NCI-H524 (cell line): ENCODE results near the gene SRL.
"Not testable (repeated sequence)": the region's sequence is repeated elsewhere in the genome, so short reads cannot be mapped to it uniquely, and the experiment has no call there.

Source experiments
- DNase-seq, 2 experiments: peaks; one replicate each; lab custom pipeline; 2025; lab: John Stamatoyannopoulos, UW

The SRL gene

GRCh38 chr16:4226251-4227039 is 15.4 kb downstream of the SRL start:
- DNase-seq = no peak

- DNase-seq = no peak
Measured at GRCh38 chr16:4225075-4225474, 16.8 kb downstream of the SRL start.

- no peak for DNase-seq
Measured at GRCh38 chr16:4220358-4220757, 21.5 kb downstream of the SRL start.

- DNase-seq = peak in 1 of 2 experiments; percentile 25
Measured at GRCh38 chr16:4218202-4218601, 23.7 kb downstream of the SRL start.

- peak in 1 of 2 experiments; percentile 56 for DNase-seq
Measured at GRCh38 chr16:4217204-4218131, 24.4 kb downstream of the SRL start.

GRCh38 chr16:4216596-4216995 is 25.3 kb downstream of the SRL start:
- no peak for DNase-seq

DNA sequence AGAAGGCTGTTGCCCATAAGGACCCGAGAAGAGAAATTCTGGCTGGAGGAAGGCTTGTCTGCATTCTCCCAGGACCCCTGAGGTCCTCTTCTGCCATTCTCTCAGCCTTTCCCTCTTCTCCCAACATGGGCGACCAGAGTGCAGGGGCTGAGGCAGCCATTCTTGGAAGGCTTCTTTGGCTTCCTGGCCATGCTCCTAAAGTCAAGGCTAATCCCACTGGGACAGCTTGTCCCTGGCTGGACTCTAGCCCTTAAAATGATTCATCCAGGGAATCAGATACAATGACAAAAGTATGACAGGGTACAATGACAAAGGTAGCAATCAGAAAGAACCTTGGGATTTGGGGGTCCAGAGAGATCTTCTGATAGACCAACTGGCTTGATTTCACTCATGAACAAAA is 26.8 kb downstream of the SRL start:
- DNase-seq = no peak

GRCh38 chr16:4214215-4214621 is 27.7 kb downstream of the SRL start:
- DNase-seq = no peak

DNA sequence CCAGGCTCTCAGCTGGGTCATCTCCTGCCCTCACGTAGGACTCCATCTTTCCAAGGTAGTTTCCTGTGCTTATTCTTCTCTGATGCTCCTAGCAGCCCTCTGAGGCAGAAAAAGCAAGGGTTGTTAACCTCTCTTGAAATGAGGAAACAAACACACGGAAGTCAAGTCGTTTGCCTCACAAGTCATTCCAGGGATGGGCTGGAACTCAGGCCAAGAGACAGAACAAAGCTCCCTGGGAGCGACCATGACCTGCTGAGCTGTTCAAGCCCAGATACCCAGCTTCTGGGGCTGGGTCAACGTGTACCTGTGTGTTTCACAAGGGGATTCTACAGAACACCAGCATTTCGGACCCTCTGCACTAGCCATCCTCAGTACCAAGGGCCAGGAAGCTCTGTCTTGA is 28.1 kb downstream of the SRL start:
- DNase-seq = no peak

GRCh38 chr16:4212934-4213296 is 29.0 kb downstream of the SRL start:
- no peak for DNase-seq

GRCh38 chr16:4212211-4212933 is 29.5 kb downstream of the SRL start:
- DNase-seq = no peak

DNA sequence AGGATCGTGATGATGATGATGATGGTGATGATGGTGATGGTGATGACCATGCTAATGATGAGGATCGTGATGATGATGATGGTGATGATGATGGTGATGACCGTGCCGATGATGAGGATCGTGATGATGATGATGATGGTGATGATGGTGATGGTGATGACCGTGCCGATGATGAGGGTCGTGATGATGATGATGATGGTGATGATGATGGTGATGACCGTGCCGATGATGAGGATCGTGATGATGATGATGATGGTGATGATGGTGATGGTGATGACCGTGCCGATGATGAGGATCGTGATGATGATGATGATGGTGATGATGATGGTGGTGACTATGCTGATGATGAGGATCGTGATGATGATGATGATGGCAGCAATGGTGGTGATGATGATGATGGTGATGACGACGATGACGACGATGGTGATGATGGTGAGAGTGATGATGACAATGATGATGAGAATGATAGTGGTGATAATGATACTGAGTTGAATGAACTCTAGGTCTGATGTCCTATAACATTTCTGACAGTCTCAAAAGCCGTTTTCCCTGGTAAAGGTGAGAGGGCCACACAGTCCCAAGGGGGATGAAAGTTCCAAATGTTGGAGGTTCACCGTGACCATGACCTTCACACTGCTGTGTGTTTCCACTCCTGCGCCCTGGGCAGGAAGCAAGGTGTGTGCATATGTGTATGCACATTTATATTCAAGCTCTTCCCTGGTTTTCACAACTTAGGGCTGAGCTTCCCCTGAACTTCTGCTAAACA is 30.3 kb downstream of the SRL start:
- not testable (repeated sequence) for DNase-seq

DNA sequence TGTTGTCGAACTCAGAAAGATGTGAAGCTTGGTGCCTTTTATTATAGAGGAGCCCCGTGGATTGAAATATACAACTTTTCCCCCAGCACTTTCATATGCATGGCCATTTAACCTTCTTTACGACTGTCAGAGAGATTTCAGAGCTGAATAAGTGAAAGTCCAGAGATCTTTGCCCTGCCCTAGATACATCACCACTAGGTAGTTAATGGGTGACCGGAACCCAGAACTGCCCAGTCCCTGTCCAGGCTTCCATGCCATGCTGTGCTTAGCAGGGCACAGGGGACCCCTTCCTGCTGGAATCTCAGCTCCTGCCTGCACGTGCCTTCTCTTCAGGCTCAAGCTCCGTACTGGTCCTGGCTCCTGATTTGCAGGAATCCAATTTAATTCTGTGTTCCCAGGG is 32.2 kb downstream of the SRL start:
- no peak for DNase-seq

DNA sequence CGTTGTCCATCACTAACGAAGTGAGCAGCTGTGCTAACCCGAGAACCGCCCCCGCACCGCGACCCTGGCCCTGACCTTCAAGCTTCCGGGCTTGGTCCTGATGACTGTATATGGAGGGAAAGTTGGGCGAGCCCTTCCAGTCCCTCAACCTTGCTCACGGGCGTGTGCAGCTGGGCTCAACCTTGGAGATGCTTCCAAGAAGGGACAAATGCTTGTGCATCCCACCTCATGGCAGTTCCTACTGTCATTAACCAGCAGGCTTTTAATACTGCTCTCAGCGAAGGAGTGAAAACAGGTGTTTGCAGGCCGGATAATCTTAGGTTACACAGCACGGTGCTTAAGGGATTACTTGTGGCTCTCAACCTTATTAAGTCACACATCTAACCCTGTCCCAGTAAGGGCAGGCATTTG is 33.5 kb downstream of the SRL start:
- DNase-seq = peak; percentile 93 to 98

DNA sequence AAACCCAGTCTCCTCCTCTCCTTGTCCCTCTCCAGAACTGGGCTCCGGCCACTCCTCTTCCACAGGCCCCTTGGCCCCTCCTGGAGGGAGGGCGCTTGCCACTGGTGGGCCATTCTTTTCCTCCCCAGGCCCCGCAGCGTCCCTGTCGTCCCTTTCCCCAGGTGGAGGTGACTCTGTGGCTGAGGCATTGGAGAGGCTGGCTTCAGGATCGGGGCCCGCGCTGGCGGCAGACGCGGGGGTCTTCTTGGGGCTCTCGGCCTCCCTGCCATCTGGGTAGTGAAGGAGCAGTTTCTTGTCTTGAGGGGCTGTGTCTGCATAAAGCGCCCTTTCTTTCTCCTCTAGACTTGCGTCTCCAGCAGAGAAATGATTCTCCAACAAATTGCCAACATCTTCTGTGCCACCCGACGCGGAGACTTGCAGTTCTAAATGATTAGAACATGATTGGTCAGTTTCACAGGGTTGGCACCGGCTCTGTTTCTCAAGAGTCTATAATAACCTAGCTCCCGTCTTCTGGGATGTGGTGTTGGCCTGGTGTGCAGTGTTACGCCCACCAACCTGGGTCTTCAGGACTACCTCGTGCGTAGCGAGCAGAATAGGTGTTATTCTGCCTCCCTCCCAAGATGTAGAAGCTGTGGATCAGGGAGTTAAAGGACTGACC is 34.1 kb downstream of the SRL start:
- DNase-seq = no peak

GRCh38 chr16:4207229-4207628 is 34.7 kb downstream of the SRL start:
- no peak for DNase-seq

DNA sequence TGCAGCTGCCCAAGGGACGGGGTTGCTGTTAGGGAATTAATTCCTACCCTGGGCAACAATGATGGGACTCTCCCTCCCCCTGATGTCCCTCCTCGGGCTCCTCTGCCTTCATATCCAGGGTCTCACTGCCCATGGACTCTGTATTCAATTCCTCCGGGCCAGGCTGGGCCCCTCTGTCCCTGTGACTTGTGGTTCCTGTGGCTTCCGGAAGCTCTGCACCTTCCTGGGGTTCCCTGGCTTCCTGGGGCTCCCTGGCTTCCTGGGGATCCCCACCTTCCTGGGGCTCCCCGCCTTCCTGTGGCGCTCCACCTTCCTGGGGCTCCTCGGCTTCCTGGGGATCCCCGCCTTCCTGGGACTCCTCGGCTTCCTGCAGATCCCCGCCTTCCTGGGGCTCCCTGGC is 35.2 kb downstream of the SRL start:
- no peak for DNase-seq

DNA sequence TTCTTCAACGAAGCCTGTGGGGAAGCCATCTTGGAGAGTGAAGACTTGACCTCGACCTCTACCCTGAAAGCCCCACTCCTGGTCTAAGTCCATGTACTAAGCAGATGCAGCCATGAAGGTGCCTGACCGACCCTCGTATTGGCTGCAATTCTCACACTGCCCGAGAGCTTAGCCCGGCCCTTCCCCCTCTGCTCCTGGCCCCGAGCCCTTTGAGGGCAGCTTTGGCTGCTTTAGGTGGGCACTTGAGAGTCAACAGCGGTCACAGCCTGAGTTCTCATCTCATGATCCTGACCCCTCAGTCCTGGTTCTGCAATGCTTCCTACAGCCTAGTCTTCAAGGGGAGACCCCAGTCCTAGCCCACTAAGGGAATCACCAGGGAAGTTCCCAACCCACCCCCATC is 35.9 kb downstream of the SRL start:
- no peak for DNase-seq

DNA sequence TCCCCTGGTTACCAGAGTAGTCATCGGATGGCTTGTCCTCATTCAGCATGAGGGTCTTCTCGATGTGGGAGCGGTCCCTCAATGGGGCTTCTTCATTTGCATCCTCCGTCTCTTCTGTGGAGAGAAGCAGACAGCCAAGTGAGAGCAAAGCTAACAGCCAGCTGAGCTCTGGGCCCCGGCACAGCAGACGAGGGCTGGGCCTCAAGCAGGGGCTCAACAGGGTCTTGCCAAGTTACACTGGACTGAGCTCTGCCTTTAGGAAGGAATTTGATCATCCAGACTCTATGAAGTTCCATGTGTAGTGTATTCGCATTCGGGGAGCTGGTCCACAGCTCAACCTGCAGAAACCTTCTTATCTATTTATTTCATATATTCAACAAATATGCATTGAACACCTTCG is 37.4 kb downstream of the SRL start:
- DNase-seq = no peak

- no peak for DNase-seq
Measured at GRCh38 chr16:4203748-4204147, 38.1 kb downstream of the SRL start.
